GM18861 (cell line): ENCODE results near the gene TIGD4.
A peak's percentile ranks its signal among the peaks of the same experiment; 100 is the strongest.

Source experiments
- ATAC-seq: cut with Tn5 transposase; IDR thresholded peaks from one replicate; pipeline ENCODE4 v1.9.1; 2021; ENCODE audit not compliant: unreplicated experiment

TIGD4 gene

GRCh38 chr4:152779513-152780266 lies at the start of gene TIGD4, which contains the start of gene ARFIP1:
TSS of gene TIGD4 (minus strand) at chr4:152779730. CDS start at chr4:152771004, 8,726 bp downstream.
TSS of gene ARFIP1 (plus strand) at chr4:152779954. CDS start at chr4:152829634, 49,680 bp downstream.
- ATAC-seq, result peak; percentile 87

- ATAC-seq, result no peak
Observed at GRCh38 chr4:152828122-152828521, 48.6 kb upstream of the TIGD4 start.

GRCh38 chr4:152825336-152825735 lies 45.8 kb upstream of the TIGD4 start:
- ATAC-seq, result no peak

GRCh38 chr4:152824561-152824960 lies 45.0 kb upstream of the TIGD4 start:
- ATAC-seq, result no peak

- ATAC-seq, result no peak
Observed at GRCh38 chr4:152822323-152822722, 42.8 kb upstream of the TIGD4 start.

GRCh38 chr4:152820073-152820472 lies 40.5 kb upstream of the TIGD4 start:
- no peak for ATAC-seq

GRCh38 chr4:152819026-152819645 lies 39.6 kb upstream of the TIGD4 start:
- no peak for ATAC-seq

- ATAC-seq, result no peak
Observed at GRCh38 chr4:152817331-152817730, 37.8 kb upstream of the TIGD4 start.

GRCh38 chr4:152815078-152815477 lies 35.5 kb upstream of the TIGD4 start:
- no peak for ATAC-seq

- no peak for ATAC-seq
Observed at GRCh38 chr4:152810715-152811287, 31.3 kb upstream of the TIGD4 start.

- no peak for ATAC-seq
Observed at GRCh38 chr4:152808670-152809069, 29.1 kb upstream of the TIGD4 start.

- no peak for ATAC-seq
Observed at GRCh38 chr4:152807294-152807829, 27.8 kb upstream of the TIGD4 start.

- no peak for ATAC-seq
Observed at GRCh38 chr4:152806501-152807125, 27.1 kb upstream of the TIGD4 start.

- ATAC-seq, result no peak
Observed at GRCh38 chr4:152805818-152806217, 26.3 kb upstream of the TIGD4 start.

GRCh38 chr4:152805071-152805650 lies 25.6 kb upstream of the TIGD4 start:
- ATAC-seq, result no peak

- no peak for ATAC-seq
Observed at GRCh38 chr4:152803541-152803940, 24.0 kb upstream of the TIGD4 start.

- ATAC-seq, result no peak
Observed at GRCh38 chr4:152795891-152796290, 16.4 kb upstream of the TIGD4 start.

GRCh38 chr4:152786627-152787026 lies 7.1 kb upstream of the TIGD4 start:
- ATAC-seq, result no peak

GRCh38 chr4:152785639-152786615 lies 6.4 kb upstream of the TIGD4 start:
- no peak for ATAC-seq
